Measurements from ENCODE around the gene SLC7A11.

SLC7A11 gene

GRCh38 chr4:138242076-138242833 lies at the start of gene SLC7A11:
SLC7A11 (minus strand) TSS chr4:138242349; CDS start chr4:138242069, 280 bp downstream.
- DNase-seq (ENCODE audit: low read depth in 2 of 2): no peak

- DNase-seq (ENCODE audit: low read depth in 2 of 2): no peak
Measured at GRCh38 chr4:138291431-138291830, 49.3 kb upstream of the SLC7A11 start.

GRCh38 chr4:138290805-138291204 lies 48.7 kb upstream of the SLC7A11 start:
- DNase-seq (ENCODE audit: low read depth in 2 of 2): no peak

GRCh38 chr4:138279286-138279685 lies 37.1 kb upstream of the SLC7A11 start:
- no peak for DNase-seq (ENCODE audit: low read depth in 2 of 2)

DNA sequence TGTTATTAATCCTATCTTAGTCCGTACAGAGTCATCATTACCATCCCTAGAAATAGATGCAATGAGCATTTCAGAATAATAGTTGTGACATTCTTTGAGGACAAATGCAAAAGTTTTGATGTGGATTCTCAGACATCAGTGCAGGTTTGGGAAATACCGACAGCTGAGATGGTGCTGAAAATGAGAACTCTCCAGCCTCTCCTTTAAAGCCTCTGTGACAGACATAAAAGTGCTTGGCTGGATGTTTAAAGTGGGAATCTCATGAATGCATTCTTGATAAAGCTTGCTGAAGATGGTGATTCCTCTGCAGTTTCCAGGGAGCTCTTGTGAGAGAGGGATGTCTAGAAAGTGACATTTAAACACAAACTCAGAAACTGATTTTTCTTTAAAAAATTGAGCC lies 35.0 kb upstream of the SLC7A11 start:
- DNase-seq (ENCODE audit: low read depth in 2 of 2): no peak

DNA sequence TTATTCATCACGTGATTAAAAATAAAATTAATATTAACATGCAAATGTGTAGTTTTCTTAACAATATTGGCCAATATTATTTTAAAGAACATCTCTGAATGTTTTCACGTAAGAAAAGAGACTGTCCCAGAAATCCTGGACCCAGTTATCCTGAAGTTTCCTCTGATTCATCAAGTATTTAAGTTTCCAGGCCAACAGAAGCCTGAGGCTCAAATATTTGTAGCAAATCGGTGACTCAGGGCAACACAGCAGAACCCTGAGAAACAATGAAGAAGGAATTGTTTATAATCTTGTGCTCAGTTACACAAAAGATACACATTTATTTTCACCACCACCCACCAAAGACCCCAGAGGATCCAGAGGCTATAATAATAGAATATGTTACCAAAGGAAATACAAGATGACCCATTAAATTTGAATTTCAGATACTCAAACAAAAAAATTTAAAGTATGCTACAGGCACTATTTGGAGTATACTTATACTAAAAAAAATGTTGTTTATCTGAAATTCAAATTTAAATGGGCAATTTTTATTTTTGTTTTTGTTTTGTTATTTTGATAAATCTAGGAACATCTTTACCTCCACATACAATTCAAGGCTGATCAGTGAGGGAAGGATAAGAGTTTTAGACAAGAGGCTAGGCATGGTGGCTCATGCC lies 33.9 kb upstream of the SLC7A11 start:
- DNase-seq (ENCODE audit: low read depth in 2 of 2): no peak

DNA sequence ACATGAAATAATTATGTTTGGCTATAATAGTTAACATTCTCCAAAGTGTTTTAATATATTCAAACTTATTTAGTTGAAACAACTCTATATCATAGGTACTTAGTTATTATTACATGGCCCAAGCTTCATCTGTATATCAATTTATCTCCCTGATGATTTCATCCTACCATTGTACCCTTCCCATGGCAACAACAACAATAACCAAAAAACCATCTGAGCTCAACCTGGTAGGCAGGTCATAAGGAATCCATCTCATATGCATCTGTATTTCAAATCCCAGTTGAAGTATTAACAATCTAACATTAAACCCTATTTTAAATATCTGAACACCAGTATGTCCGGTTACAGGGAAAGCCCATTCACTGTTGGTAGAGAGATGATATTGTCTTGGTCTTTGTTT lies 33.1 kb upstream of the SLC7A11 start:
- DNase-seq (ENCODE audit: low read depth in 2 of 2): no peak

GRCh38 chr4:138269175-138269574 lies 27.0 kb upstream of the SLC7A11 start:
- DNase-seq (ENCODE audit: low read depth in 2 of 2): no peak

DNA sequence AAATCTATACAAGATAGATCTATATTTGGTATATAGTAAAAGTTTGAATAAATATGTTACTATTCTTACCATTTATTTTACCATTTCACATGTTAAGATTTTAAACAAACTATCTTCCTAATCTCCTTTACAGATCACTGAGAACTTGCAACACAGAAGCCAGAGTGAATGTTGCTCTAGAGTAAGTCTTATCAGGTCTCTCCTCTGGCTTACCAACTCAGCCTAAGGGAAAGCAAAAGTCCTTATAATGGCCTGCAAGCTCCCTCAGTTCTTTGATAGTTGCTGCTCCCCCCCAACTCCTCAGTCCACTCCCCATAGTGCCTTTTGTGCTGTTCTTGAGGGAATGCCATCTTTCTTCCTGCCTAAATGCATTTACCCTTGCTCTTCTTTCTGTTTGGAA lies 25.7 kb upstream of the SLC7A11 start:
- DNase-seq (ENCODE audit: low read depth in 2 of 2): no peak

GRCh38 chr4:138266948-138267347 lies 24.8 kb upstream of the SLC7A11 start:
- DNase-seq (ENCODE audit: low read depth in 2 of 2): no peak

DNA sequence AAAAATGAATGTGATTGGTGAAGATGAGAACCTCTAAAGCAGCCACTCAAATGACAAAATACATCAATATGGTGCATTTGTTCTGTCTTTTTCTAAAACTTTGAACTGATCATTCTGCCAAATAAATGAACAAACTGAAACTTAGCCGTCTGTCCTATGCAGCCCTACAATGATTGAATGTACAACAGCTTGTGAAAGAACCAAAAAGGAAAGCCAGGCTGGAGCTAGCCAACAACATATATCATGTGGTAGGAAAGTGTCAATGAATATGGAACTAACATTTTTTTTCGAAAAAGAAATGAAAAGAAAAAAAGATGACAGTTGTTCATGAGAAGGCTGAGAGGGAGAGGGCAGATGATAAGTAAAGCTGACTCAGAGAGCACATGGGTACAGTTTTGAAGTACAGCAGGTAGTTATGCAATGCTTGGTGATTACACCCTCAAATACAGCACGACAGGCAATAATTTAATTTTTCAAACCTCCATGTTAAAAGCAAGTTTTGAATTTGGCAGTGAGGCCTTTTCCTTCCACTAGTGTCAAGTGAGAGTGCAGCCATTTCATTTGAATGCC lies 21.2 kb upstream of the SLC7A11 start:
- DNase-seq (ENCODE audit: low read depth in 2 of 2): no peak

- no peak for DNase-seq (ENCODE audit: low read depth in 2 of 2)
Measured at GRCh38 chr4:138262469-138262868, 20.3 kb upstream of the SLC7A11 start.

DNA sequence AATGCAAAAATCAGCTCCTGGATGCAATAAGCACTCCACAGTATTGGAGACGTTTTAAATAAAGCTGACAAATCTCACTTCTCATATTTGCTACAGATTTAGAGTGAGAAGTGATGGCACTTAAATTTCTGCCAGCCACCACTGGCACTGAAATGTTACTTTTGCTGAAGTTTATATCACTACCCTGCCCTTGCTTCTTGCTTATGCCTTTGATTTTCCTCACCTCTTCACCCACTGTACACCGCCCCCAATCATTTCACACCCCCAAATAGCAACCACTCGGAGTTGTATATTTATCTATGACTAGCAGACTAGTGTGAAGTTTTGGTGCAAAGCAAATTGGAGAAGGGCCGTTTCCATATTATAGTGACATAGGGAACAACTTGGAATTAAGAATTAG lies 19.9 kb upstream of the SLC7A11 start:
- no peak for DNase-seq (ENCODE audit: low read depth in 2 of 2)

GRCh38 chr4:138259824-138260223 lies 17.7 kb upstream of the SLC7A11 start:
- no peak for DNase-seq (ENCODE audit: low read depth in 2 of 2)

DNA sequence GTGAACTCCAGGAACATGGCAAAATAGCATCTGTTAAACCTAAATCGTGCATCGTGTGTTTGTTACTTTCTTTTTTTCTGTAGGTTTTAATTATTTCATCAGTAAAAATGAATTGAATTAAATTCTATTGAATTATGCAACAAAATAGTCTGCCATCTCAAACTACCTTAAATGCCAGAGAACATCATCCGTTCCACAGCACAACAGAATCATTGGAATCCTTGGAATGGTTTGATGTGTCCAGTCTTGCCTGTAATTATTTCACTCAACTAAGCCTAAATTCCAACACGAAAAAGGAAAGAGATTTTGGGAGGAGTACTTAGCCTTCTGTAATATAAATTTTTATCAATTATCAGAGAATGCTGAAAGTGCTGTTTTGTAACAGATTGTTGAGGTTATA lies 17.1 kb upstream of the SLC7A11 start:
- DNase-seq (ENCODE audit: low read depth in 2 of 2): no peak

DNA sequence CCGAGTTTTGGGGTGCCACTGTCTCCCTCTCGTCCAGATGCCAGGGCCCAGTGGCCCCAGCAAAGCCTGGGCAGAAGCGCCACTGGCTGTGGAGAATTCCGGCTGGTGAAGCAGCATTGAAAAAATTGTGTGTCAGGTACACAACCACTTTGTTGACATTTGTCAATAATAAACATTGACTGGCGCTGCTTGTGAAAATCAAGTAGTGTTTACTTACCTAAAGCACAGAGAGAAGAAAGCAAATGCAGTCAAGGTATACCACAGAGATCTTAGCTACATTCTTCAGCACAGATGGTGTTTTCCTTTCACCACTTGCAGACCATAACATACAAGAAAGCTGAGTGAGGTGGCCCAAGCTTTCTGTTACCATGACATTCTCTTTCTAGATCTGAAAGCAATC lies 14.5 kb upstream of the SLC7A11 start:
- no peak for DNase-seq (ENCODE audit: low read depth in 2 of 2)

- no peak for DNase-seq (ENCODE audit: low read depth in 2 of 2)
Measured at GRCh38 chr4:138255917-138256597, 13.9 kb upstream of the SLC7A11 start.

DNA sequence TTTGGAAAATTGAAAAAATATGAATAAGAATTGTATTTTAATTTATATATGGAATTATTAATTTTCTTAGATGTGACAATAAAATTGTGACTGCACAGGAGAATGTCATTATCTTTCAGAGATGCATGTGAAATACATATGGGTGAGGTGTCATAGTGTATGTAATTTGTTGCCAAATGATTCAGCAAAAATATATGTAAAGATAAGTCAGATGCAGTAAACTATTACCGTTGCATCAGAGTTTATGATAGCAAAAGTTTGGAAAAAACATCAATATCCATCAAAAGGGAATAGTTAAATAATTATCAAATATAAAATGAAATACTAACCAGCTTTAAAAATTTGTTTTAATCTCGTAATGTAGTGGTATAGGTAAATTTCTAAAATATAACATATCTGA lies 10.4 kb upstream of the SLC7A11 start:
- no peak for DNase-seq (ENCODE audit: low read depth in 2 of 2)

DNA sequence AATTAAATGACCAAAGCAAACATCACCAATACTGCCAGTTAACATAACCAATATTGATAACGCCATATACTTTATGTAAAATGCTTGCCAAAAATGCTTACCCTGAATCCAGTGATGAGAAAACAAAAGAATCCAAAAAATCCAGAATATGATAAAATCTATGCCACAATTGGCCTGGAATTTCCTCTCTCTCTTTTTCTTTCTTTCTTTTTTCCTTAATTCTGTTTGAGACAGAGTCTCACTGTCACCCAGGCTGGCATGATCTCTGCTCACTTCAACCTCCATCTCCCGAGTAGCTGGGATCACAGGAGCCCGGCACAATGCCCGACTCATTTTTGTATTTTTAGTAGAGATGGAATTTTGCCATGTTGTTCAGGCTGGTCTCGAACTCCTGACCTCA lies 9.8 kb upstream of the SLC7A11 start:
- no peak for DNase-seq (ENCODE audit: low read depth in 2 of 2)

DNA sequence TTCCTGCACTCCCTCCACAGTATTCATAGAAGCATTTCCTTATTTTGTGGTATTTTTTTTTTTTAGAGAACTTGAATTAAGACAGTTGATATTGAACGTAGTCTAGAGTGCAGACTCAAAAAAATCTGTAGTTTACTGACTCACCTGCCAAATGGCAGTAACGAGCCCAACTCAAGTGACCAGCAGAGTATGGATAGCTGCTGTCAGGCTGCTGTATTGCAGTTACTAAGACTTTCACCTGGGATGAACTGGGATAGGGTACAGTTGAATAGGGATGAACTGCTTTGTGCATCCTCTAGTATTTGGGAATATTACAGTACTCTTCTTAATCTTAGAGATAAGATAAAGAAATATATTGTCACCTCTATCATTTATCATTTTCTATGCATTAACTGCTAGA lies 7.0 kb upstream of the SLC7A11 start:
- no peak for DNase-seq (ENCODE audit: low read depth in 2 of 2)

DNA sequence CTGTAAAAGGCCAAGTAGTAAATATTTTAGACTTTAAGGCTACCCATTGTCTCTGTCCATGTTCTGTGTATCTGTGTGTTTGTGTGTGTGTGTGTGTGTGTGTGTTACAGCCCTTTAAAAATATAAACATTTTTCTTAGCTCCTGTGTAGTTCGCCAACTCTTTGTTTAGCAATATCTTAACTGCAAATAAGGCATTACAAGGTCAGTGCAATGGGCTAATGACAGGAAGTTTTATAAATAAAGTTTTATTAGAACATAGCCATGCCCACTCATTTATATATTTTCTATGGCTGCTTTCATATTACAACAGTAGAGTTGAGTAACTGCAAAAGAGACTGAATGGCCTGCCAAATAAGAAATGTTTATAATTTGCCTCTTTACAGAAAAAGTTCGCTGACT lies 5.9 kb upstream of the SLC7A11 start:
- no peak for DNase-seq (ENCODE audit: low read depth in 2 of 2)

DNA sequence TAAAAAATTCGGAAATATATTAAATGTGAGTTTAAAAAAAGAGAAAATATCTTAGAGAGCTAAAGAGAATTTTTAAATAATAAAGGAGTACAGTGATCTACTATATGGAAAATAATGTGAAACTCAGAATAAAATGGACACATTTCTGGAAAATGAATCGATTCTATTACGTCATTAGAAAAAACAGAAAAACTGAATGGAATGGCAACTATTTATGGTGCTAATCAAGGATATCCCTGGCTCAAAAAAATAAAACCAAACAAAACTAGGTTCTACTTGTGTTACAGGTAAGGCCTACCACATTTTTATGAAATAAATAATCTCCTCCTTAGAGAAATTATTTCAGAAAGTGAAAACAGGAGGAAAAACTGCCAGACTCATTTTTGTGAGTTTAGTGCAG lies 5.5 kb upstream of the SLC7A11 start:
- no peak for DNase-seq (ENCODE audit: low read depth in 2 of 2)

- DNase-seq (ENCODE audit: low read depth in 2 of 2): no peak
Measured at GRCh38 chr4:138243369-138243768, 1.2 kb upstream of the SLC7A11 start.
